ENCODE measurements around the gene LACC1. TPM values are rescaled to one million over a fixed set of nuclear protein-coding genes. Genes with fewer than 3 reads are reported as not detected.

Gene LACC1
- 4.4 TPM for total RNA-seq

GRCh38 chr13:43879755-43880181, at the start of gene LACC1:
TSS of gene LACC1 (plus strand) at chr13:43879904. CDS start at chr13:43880986, 1,082 bp downstream.

GRCh38 chr13:43878892-43879754, 581 bp upstream of the LACC1 start, which contains the start of gene CCDC122:
TSS of gene CCDC122 (minus strand) at chr13:43879740. CDS start at chr13:43869376, 10,364 bp downstream.

Other genes with a start within 250 kb of the LACC1 start
- gene ENOX1, start 92.9 kb upstream of the LACC1 start, total RNA-seq = 30.9 TPM
- gene CCDC122, start 164 bp upstream of the LACC1 start, total RNA-seq = 6.5 TPM

Data from diencephalon (tissue), 1 donor.